ENCODE measurements around the gene JPH4.

The JPH4 gene

DNA sequence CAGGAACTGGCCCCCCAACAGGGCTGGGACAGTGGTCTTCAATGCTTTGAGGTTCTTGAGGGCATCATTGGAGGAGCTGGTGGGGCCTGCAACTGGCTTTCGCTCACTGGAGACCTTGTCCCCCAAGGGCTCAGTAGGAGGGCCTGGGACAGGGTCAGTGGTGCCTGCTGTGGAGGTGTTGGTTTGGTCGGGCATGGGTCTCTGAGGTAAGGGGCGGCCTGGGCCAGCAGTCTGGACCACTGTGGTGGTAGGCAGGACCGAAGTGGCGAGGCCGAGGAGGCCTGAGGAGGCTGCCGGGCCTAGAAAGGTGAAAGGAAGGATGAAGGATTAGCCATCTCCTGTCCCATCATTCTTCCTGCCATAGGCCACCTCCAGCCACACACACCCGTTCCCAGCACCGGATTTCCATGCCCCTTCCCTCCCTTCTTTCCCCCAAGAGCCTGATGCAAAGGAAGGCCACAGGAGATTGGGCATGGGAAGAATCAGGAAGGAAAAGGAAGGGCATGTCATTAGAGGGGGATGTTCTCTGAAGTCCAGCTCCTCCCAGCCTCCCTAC is 55.9 kb downstream of the JPH4 start:
- DNase-seq, result no peak

DNA sequence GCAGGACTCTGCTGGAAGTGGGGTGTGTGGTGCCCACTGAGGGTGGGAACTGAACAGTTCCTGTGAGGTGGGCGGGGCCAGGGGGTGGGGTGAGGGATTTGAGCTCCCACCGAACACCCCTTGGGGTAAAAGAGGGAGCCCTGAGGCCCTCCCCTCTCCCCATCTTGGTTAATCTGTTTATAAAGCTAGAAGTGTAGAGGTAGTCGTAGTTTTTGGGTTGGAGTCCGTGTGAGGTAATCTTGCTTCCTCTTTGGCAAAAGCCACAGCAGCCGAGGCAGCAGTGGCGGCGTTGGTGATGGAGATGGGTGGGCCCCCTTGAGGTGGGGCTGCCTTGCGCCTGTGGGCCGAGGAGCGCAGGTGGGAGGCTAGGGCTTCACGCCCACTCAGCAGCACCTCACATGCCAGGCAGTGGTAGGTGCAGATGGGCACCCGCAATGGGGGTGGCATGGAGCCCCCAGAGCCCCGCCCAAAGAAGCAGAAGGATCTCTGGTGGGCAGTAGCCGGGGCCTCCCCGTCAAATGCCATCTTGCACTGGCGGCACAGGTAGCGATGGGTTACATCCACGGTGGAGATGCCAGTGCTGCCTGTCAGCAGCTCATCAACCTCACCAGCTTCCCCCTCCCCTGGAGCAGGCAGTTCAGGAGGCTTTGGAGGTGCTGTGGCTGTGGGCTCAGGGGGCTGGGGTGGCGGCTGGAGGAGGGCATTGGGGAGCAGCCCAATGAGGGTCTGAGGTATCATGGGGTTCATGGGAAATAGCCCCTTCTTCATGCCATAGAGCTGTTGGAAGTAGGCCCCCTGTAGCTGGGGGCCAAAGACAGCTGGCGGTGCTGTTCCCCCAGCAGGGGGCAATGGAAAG is 56.6 kb downstream of the JPH4 start:
- DNase-seq, result no peak

DNA sequence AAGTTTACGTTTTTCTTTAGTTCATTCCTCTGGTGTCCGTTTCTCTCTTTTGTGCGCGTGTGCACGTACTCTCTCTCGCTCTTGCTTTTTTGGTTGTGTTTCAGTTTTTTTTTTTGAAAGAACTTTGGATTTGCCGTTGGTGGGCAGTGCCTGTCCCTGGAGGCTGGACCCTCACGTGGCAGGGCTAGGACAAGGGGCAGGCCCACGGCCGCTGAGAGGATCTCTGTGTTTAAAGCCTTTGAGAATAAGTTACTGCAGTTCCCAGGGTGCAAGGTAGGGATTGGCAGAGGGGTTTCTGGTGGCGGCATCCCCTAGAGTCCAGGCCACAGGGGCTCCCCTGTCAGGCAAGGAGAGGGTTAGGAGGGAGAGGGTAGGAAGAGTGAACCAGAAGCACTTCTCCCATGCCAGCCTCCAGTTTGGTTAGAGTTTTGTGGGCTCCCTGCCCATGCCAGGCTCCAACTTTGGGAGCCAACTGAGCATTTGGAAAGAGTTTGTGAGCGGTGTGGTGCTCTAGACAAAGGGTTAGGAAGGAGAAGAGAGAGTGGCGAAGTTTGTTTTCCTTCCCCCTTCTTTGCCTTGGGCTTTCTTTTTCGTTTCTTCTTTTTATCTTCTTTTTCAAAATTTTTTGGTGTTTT is 57.6 kb downstream of the JPH4 start:
- no peak for DNase-seq

GRCh38 chr14:23518709-23519108 is 59.9 kb downstream of the JPH4 start:
- DNase-seq, result no peak

All from NCI-H2171 treated with DMSO at 0.1 percent for 48 hours (cell line).